ENCODE data around the gene FEZ2.

FEZ2 gene

GRCh38 chr2:36547906-36548305 lies 50.1 kb downstream of the FEZ2 start:
- no peaks in the 10 kb centered on the region; the same call in 1 of the 2 replicates for H3K36me3 ChIP-seq (ENCODE audit: low read length)
- no peaks in the 10 kb centered on the region for H3F3A ChIP-seq (ENCODE audit: insufficient read depth)
- no peak overlapping the region for H3K4me3 ChIP-seq (ENCODE audit: insufficient read depth, low read length, poor library complexity, severe bottlenecking)
- H3K79me2 ChIP-seq (ENCODE audit: insufficient read depth, low read length), result no peaks in the 10 kb centered on the region
- H4K20me1 ChIP-seq (ENCODE audit: low read depth, low read length), result no peaks in the 10 kb centered on the region
- H3K9me3 ChIP-seq (ENCODE audit: insufficient read depth, low read length), result no peaks in the 10 kb centered on the region
- H3K9ac ChIP-seq (ENCODE audit: low read length), result no peak overlapping the region
- TF ChIP-seq CTCF (IDR thresholded peaks at IDR 0.05; ENCODE audit: insufficient read depth, low read length, poor library complexity, severe bottlenecking) (no peak), EZH2phosphoT487 (conservative IDR thresholded peaks at IDR 0.05; ENCODE audit: low read length) (no peak)
- no peak overlapping the region for H3K27ac ChIP-seq (ENCODE audit: low read depth, low read length)
- H3K9me2 ChIP-seq (replicated peaks; ENCODE audit: insufficient read depth, low read length), result no peaks in the 10 kb centered on the region
- H2AFZ ChIP-seq (ENCODE audit: low read depth, low read length, severe bottlenecking), result no peak overlapping the region
- no peaks in the 10 kb centered on the region for H3K27me3 ChIP-seq (ENCODE audit: low read length)
- H3K4me2 ChIP-seq (ENCODE audit: low read depth, low read length, poor library complexity, severe bottlenecking), result no peak overlapping the region

GRCh38 chr2:36545871-36546416 lies 52.0 kb downstream of the FEZ2 start:
- no peak overlapping the region for H3K4me3 ChIP-seq (ENCODE audit: insufficient read depth, low read length, poor library complexity, severe bottlenecking)
- H3K9me3 ChIP-seq (ENCODE audit: insufficient read depth, low read length), result no peaks in the 10 kb centered on the region
- no peak overlapping the region for H2AFZ ChIP-seq (ENCODE audit: low read depth, low read length, severe bottlenecking)
- no peak for TF ChIP-seq EZH2phosphoT487 (conservative IDR thresholded peaks at IDR 0.05; ENCODE audit: low read length)
- no peak for TF ChIP-seq CTCF (IDR thresholded peaks at IDR 0.05; ENCODE audit: insufficient read depth, low read length, poor library complexity, severe bottlenecking)
- no peaks in the 10 kb centered on the region for H4K20me1 ChIP-seq (ENCODE audit: low read depth, low read length)
- H3K4me2 ChIP-seq (ENCODE audit: low read depth, low read length, poor library complexity, severe bottlenecking), result no peak overlapping the region
- H3K27me3 ChIP-seq (ENCODE audit: low read length), result no peaks in the 10 kb centered on the region
- no peaks in the 10 kb centered on the region; the same call in 1 of the 2 replicates for H3K36me3 ChIP-seq (ENCODE audit: low read length)
- H3K79me2 ChIP-seq (ENCODE audit: insufficient read depth, low read length), result no peaks in the 10 kb centered on the region
- no peak overlapping the region for H3K9ac ChIP-seq (ENCODE audit: low read length)
- H3F3A ChIP-seq (ENCODE audit: insufficient read depth), result no peaks in the 10 kb centered on the region
- no peak overlapping the region for H3K27ac ChIP-seq (ENCODE audit: low read depth, low read length)
- H3K9me2 ChIP-seq (replicated peaks; ENCODE audit: insufficient read depth, low read length), result no peaks in the 10 kb centered on the region

- Histone ChIP-seq H3K9me3 (ENCODE audit: insufficient read depth, low read length) (no peaks in the 10 kb centered on the region), H3F3A (ENCODE audit: insufficient read depth) (no peaks in the 10 kb centered on the region), H3K9ac (ENCODE audit: low read length) (no peak overlapping the region), H3K36me3 (ENCODE audit: low read length) (no peaks in the 10 kb centered on the region; the same call in 1 of the 2 replicates), H3K9me2 (replicated peaks; ENCODE audit: insufficient read depth, low read length) (no peaks in the 10 kb centered on the region), H3K27me3 (ENCODE audit: low read length) (no peaks in the 10 kb centered on the region), H4K20me1 (ENCODE audit: low read depth, low read length) (no peaks in the 10 kb centered on the region), H3K27ac (ENCODE audit: low read depth, low read length) (no peak overlapping the region), H3K4me3 (ENCODE audit: insufficient read depth, low read length, poor library complexity, severe bottlenecking) (no peak overlapping the region), H2AFZ (ENCODE audit: low read depth, low read length, severe bottlenecking) (no peak overlapping the region), H3K4me2 (ENCODE audit: low read depth, low read length, poor library complexity, severe bottlenecking) (no peak overlapping the region), H3K79me2 (ENCODE audit: insufficient read depth, low read length) (no peaks in the 10 kb centered on the region)
- TF ChIP-seq EZH2phosphoT487 (conservative IDR thresholded peaks at IDR 0.05; ENCODE audit: low read length) (no peak), CTCF (IDR thresholded peaks at IDR 0.05; ENCODE audit: insufficient read depth, low read length, poor library complexity, severe bottlenecking) (no peak)
These were observed 53.2 kb downstream of the FEZ2 start for GRCh38 chr2:36544638-36545338.
